NCI-H460 (cell line): ENCODE data around the gene USP34. TPM values are rescaled to one million over a fixed set of nuclear protein-coding genes. Genes with fewer than 3 reads are reported as not detected.

Experiments used
- DNase-seq: peaks from one replicate; pipeline ENCODE4 v3.0.0-alpha.2; 2016; ENCODE audit warnings: low read depth; ENCODE audit errors: extremely low read depth
- total RNA-seq: library from RNA; depleted of rRNA; stranded (reverse); fragments of >200 nt; shearing (Covaris generic); gene quantifications from 2 replicates; pipeline ENCODE4 v1.2.3, GENCODE V29; 2014

Gene USP34
- total RNA-seq, 1 experiment from 2014 or later: 107 TPM

DNA sequence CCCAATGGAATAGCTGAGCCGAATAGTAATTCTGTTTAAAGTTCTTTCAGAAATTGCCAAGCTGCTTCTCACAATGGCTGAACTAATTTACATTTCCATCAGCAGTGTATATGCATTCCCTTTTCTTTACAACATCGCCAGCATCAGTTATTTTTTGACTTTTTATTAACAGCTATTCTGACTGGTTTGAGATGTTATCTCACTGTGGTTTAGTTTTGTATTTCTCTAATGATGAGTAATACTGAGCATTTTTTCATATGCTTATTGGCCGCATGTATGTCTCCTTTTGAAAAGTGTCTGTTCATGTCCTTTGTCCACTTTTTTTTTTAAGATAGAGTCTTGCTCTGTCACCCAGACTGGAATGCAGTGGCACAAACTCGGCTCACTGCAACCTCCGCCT, 208.2 kb downstream of the USP34 start:
- DNase-seq: no peak

DNA sequence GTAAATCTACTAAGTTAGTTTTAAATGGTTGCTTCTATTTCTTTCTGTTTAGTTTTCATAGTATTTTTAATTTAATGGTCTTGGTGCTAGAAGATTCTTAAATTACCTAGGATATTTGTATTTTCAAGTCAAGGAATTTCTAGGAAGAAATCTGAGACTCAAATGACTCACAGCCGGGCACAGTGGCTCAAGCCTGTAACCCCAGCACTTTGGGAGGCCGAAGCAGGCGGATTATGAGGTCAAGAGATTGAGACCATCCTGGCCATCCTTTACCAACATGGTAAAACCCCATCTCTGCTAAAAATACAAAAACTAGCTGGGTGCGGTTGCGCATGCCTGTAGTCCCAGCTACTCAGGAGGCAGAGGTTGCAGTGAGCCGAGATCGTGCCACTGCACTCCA, 213.4 kb downstream of the USP34 start:
- no peak for DNase-seq

DNA sequence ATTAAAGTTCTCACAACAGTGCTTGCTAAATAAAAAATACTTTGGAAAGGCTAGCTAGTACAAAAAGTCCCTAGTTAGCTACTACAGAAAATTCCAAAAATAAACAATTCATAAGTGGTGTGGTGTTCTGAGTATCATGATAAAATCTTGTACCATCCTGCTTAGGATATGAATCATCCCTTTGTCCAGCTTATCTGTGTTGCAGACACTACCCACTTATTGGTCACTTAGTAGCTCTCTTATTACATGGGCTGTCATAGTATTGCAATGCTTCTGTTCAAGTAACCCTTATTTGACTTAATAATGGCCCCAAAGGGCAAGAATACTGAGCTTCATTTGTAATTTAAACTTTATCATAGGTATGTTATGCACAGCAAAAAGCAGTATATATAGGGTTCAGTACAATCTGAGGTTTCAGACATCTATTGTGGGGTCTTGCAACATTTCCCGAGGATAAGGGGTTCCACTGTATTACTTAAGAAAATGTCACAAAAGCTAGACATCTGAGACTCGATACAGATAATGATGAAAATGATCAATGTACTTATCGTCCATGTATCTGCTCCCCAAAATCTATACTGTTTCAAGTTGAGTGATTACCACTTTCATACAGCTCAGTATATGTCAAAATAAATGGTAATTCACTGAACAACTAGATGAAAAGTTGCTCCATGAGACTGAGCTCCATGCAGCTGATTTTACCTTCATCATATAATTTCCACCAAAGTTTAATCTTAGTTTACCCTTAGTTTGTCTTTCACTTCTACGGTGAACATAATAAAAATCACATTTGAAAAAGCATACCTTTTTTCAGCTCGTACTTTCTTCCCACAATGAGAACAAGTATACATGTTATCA, 215.1 kb downstream of the USP34 start:
- DNase-seq: no peak

DNA sequence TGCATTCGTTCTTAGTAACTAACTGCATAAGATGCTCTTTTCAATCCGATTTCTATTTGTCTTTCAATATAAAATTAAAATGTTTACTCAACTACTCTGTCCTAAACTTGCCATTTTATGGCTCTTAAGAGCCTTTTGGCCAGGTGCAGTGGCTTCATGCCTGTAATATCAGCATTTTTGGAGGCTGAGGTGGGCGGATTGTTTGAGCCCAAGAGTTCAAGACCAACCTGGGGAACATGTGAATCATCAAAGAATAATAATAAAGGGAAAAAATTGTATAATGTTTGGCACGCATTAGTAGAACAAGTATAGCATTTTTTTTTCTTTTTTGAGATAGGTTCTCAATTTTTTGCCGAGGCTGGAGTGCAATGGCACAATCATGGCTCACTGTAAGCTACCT, 216.4 kb downstream of the USP34 start:
- no peak for DNase-seq

DNA sequence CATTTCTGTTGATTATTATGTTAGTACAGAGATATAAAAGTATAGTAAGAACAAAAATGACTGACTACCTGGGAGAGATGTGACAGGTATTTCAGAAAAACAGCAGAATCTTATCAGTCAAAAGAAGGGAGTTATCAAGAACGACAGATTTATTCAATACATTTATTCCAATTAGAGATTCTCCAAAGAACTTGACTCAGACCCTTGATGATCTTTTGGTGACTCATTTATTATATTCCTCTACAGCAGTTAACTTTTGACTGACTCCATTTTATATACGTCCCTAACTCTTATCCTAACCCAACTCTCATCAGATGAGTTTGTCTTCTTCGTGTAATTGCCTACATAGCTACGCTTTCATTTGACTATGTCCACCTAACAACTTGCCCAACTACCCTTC, 217.8 kb downstream of the USP34 start:
- no peak for DNase-seq

DNA sequence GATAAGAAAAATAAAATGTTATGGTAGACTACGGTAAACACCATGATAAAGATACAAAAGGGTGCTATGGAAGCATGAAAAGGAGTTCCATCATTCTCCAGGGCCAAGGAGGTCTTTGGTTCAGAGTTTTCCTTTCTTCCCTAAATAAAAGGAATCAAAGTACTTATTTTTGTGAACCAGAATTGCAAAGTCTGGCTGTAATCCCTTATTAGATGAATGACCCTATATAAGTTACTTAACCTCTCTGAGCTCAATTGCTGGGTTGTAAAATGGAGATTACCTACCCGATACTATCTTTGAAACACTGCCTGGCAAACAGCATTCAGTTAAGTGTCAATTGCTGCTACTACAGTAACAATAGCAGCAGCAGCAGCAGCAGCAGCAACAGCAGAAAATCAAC, 218.9 kb downstream of the USP34 start:
- DNase-seq: no peak

DNA sequence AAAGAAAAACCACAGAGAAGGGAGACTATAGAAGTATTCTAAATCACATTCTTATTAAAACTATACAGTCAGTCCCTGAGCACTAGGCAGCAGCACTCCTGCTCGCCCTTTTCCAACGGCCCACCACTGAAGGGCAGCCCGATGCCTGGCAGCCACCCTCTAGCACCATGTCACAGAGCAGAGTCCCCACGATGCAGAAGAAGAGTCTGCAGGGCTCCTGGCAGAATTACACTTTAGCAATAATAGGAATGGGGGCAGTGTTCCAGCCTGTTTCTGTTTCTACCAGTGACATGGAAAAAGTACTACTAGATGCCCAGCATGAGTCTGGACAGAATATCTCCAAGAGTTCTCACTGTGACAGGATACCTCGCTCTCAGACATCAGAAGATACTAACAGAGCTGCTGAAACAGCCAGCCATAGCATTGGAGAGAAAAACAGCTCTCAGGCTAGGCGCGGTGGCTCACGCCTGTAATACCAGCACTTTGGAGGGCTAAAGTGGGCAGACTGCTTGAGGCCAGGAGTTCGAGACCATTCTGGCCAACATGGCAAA, 221.3 kb downstream of the USP34 start:
- DNase-seq: no peak

DNA sequence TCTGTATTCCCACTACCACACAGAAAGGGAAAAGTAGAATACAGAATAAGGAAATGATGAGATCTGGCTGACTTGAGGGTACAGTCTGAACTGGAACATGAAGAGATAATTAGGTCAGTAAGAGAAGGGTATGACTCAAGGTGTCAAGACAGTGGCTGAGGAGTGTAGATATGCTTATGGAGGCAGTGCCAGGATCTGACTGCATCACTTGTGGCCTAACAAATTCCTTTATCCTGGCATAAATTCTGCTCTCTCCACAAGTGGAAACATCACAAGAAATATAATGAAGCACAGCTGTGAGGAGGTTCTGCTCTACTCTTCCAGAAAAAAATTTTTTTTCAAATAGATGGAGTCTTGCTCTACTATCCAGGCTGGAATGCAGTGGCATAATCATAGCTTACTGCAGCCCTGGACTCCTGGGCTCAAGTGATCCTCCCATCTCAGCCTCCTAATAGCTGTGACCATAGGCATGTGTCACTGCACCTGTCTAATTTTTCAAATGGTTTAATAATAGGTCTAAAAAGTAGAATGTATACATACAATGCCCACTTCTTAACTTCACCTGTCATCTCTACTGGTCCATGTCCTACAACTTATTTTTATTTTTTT, 223.6 kb downstream of the USP34 start:
- no peak for DNase-seq

DNA sequence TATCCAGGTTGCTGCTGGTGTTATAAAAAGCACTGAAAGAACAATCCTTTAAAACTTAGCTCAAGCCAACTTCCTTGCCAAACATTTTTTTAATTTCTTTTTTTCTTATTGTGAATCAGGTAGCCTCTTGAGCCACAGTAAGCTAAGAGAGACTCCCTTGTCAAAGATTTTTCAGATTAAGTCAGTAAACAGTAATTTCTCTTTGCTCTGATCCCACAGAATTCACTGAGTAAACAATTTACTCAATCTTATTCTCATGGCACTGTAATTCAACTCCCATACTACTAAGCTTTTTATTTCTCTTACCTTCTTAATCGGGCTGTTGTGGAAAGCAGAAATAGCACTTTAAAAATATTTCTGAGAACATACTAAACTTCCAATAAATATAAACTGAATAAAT, 226.2 kb downstream of the USP34 start:
- DNase-seq: no peak

DNA sequence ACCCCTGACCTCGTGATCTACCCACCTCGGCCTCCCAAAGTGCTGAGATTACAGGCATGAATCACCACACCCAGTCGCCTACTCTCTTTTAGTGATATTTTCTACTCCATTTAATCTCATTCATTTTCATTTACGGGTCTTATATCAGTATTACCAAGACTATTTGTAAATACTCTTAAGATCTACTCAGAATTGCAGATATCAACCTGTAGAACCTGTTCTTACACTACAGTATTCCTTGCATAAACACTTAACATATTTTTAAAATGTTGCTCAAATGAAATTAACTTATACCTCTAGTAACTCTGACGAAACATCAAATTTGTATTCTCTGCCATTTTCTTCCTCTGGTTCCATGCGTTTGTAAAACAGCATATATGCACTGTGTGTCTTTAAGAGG, 229.6 kb downstream of the USP34 start:
- DNase-seq: no peak

DNA sequence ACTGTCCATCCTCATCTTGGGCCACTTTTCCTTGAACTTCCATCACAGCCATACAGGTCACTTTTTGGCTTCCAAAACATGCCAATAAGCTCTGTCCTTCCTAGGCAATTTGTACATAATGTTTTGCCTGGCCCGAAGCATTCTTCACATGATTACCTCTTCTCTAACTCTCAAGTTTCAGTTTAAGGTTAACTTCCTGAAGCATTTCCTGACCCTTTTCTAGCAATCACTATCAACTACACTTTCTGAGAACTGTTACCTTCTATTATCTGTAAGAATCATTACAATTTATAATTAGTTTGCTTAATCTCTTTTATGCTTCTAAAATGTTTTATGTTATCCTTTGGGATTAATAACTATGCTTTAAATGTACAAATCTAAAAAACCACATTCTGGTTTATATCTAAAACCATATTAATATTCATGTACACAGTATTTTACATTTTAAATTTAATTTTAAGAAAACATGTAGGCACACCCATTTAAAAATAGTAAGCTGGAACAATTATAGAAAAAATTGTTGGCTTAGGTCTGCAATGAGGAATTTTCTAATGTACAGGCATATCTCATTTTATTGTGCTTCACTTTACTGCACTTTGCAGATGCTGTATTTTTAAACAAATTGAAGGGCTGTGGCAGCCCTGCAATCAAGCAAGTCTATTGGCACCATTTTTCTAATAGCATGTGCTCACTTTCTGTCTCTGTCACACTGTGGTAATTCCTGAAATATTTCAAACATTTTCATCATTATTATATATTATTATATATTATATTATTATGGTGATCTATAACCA, 232.5 kb downstream of the USP34 start:
- no peak for DNase-seq

DNA sequence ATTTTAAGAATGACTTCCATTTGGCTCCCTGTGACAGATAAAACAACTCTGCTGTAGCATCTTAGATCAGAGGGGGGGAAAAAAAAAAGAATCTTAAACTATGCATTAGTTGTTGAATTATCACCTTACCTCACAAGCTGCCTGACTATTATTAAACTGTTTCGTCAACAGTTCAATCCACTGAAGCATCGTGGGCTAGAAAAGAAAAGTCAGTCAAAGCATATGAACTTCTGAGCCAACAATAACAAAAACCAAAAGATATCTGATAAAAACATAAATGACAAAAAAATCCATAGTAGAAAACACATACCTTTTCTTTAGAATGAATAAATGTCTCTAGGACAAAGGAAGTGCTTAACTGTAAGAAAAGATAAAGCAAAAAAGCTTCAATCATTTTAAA, 235.2 kb downstream of the USP34 start:
- DNase-seq: no peak

DNA sequence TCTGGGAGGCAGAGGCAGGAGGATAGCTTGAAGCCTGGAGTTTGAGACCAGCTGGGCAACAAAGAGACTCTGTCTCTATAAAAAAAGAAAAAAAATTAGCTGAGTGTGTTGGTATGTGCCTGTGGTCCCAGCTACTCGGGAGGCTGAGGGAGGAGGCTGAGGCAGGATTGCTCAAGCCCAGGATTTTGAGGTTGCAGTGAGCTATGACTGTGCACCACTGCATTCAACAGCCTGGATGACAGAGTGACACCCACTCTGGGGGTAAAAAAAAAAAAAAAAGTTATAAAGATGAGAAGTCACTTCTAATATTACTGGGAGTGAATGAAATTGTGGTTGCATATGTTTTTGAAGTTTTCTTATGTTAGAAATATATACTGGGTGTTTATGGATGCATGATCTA, 237.3 kb downstream of the USP34 start:
- no peak for DNase-seq

DNA sequence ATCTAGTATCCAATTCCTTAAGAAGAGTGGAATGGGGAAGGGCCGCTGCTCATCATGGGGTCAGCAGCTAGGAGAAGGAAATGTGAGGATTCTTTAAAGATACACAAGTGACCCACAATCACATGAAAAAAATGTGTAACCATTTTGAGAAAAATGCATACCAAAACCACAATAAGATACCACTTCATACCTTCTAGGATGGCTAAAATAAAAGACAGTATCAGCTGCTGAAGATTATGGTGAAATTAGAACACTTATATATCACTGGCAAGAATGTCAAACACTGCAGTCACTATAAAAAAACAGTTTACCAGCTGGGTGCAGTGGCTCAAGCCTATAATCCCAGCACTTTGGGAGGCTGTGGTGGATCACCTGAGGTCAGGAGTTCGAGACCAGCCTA, 241.0 kb downstream of the USP34 start:
- DNase-seq: no peak

DNA sequence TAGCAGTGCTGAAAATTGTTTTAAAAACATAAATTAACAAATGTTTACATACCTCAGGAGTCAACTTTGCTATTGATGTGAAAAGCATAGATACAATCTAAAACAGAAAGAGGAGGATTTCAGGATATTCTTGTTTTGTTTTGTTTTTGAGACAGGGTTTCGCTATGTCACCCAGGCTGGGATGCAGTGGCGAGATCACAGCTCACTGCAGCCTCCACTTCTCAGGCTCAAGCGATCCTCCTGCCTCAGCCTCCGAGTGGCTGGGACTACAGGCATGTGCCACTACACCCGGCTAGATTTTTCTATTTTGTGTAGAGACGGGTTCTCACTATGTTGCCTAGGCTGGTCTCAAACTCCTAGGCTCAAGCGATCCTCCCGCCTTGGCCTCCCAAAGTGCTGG, 248.3 kb downstream of the USP34 start:
- no peak for DNase-seq

DNA sequence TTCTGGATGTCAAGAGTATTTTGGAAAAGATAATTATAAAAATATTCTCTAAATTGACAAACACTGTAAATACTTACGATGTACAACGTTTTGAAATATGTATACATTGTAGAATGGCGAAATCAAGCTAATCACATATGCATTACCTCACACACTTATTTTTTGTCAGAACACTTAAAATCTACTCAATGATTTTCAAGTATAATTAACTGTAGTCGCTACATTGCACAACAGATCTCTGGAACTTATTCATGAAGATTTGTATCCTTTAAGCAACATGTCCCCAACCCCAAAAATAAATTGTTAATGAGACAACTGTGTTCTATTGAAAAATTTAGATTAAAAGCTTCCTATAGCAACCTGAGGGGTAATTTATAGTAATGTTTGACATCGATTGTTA, 249.1 kb downstream of the USP34 start:
- DNase-seq: no peak

DNA sequence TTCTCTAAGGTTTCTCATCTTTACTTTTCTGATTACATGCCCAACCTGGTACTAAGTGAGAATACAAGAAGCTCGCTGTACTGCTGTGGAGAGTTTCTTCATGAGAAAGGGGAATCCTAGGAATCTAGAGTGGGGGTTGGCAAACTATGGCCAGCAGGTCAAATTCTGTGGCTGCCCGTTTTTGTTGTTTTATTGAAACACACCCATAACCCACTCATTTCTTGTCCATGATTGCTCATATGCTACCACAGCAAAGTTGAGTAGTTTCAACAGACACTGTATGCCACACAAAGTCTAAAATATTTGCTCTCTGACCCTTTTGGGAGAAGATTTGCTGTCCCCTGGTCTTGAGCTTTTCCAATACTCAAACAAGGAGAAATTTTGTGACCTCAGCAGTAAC, 250.1 kb downstream of the USP34 start:
- no peak for DNase-seq

DNA sequence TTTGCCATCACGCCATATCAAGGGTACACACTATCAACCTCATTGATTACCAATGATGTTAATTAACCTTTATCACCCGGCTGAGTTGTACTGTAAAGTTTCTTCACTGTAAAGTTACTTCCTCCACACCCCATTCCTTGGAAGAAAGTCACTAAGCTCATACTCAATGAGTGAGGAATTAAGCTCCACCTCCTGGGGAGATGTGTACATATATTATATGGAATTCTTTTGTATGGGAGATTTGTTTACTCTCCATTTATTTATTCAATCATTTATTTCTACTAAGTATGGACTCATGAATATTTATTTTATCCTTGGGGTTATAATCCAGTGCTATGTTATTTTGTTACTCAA, 252.1 kb downstream of the USP34 start:
- DNase-seq: no peak

DNA sequence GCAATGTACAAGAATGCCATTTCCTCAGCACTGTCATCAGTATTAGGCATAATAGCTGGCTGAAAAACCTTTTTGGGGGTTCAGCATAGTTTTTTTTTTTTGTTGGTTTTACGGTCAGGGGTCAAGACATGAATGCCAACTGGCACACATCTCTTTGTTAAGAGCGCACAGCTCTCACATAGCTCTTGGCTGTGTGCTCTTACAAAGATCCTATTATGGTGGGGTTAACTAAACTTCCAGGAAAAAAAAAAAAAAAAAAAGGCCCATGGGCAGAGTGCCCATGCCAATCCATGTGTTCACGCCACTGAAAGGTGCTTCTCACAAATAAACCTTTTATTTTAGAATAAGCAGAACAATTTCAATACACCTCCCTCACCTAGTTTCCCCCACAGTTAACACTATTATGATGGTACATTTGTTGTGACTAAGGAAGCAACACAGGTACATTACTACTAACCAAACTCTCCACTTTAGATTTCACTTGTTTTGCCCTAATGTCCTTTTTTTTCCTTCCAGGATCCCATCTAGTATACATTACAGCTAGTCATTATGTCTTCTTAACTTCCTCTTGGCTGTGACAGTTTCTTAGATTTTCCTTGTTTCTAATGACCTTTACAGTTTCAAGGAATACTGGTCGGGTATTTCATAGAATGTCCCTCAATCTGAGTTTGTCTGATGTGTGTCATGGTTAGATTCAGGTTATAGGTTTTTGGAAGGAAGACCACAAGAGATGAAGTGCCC, 252.6 kb downstream of the USP34 start:
- no peak for DNase-seq

DNA sequence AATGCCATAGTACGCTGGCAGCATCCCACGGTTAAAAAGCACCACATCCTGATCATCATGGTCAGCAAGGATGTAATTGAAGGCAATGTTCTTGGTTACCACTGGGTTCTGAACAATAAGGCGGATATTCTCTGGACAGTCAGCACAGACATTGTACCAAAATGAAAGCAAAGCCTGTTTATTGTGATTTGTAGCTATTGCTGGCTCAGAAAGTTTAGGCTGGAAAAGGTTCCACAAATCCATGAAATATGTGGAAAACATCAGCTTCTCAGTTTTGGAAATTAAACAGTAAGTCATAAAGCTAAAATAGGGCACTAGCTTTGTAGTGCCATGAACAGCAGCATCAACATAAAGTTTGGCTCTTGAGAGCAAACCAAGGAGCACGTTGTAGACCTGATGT, 256.7 kb downstream of the USP34 start:
- no peak for DNase-seq
